K562 (cell line): ENCODE measurements around the gene CKMT1A. TPM values are rescaled to one million over a fixed set of nuclear protein-coding genes. Genes with fewer than 3 reads are reported as not detected.

Source experiments
- ELF2 ChIP-seq: fragments of 250-450 bp; sonication (Bioruptor Pico); IDR thresholded peaks from 2 replicates; pipeline ENCODE4 v1.5.0; 2021; ENCODE audit warnings: mild to moderate bottlenecking
- FIP1L1 ChIP-seq: fragments of 200-400 bp; formaldehyde crosslinking; IDR thresholded peaks from 2 replicates; pipeline ENCODE4 v1.6.1; 2018; ENCODE audit warnings: mild to moderate bottlenecking, low read depth, low read length; ENCODE audit not compliant: poor library complexity, severe bottlenecking
- HCFC1 ChIP-seq: IDR thresholded peaks from 2 replicates; pipeline ENCODE4 v1.6.1; 2012; ENCODE audit warnings: low read depth, low read length, improper control_type of control experiment
- HSF4 ChIP-seq: fragments of 250-450 bp; sonication (Bioruptor Pico); IDR thresholded peaks from 2 replicates; pipeline ENCODE4 v2.1.2; 2022; ENCODE audit warnings: mild to moderate bottlenecking, moderate library complexity, borderline replicate concordance
- MAFF ChIP-seq: IDR thresholded peaks from 2 replicates; pipeline ENCODE4 v1.6.1; 2012; ENCODE audit warnings: low read length, improper control_type of control experiment
- MAFG ChIP-seq: fragments of 450-650 bp; conservative IDR thresholded peaks from 2 replicates; pipeline ENCODE4 v1.6.1; 2016; ENCODE audit warnings: missing genetic modification characterization, missing compliant biosample characterization
- MAFK ChIP-seq: IDR thresholded peaks from 2 replicates; pipeline ENCODE4 v1.6.1; 2011; ENCODE audit warnings: low read length, improper control_type of control experiment
- MNT ChIP-seq, 2 experiments: fragments of 450-650 bp; conservative IDR thresholded peaks; 2 replicates each; pipeline ENCODE4 v1.6.1; 2017; ENCODE audit warnings: mild to moderate bottlenecking in 2 of 2, moderate library complexity in 2 of 2
- NFE2L1 ChIP-seq: fragments of 450-650 bp; IDR thresholded peaks from 2 replicates; pipeline ENCODE4 v1.6.1; 2016; ENCODE audit warnings: missing genetic modification characterization, low read depth, mild to moderate bottlenecking, missing compliant biosample characterization, moderate library complexity, borderline replicate concordance
- POLR2AphosphoS5 ChIP-seq: IDR thresholded peaks from 2 replicates; pipeline ENCODE4 v1.6.1; 2011; ENCODE audit warnings: mild to moderate bottlenecking, low read depth, low read length, moderate library complexity; ENCODE audit not compliant: control insufficient read depth, insufficient read depth
- THRAP3 ChIP-seq: fragments of 450-650 bp; IDR thresholded peaks from 2 replicates; pipeline ENCODE4 v1.6.1; 2016; ENCODE audit warnings: mild to moderate bottlenecking, inconsistent platforms, borderline replicate concordance
- ZFP1 ChIP-seq: fragments of 450-650 bp; formaldehyde crosslinking; IDR thresholded peaks from 2 replicates; pipeline ENCODE4 v1.4.0; 2020; ENCODE audit warnings: mild to moderate bottlenecking, mixed read lengths
- ZNF316 ChIP-seq: fragments of 450-650 bp; IDR thresholded peaks from 2 replicates; pipeline ENCODE4 v1.6.1; 2016
- ZNF384 ChIP-seq: IDR thresholded peaks from 2 replicates; pipeline ENCODE4 v1.6.1; 2012; ENCODE audit warnings: low read depth, low read length, improper control_type of control experiment
- polyA plus RNA-seq, 8 experiments: library from polyadenylated mRNA; depleted of rRNA in 4 of 8; stranded (reverse) in 5 of 8; unstranded in 3 of 8; fragments of >200 nt; fragmentation: Nextera tagmentation in 2 of 8; fragmentation: Illumina TruSeq in 1 of 8; extraction: Ambion mirVana in 2 of 8; extraction: Trizol in 1 of 8; gene quantifications; 2 replicates each; pipeline versions ENCODE4 v1.2.1 to v1.2.3, GENCODE V29; 2011 to 2014; ENCODE audit warnings: inconsistent platforms in 1 of 8, missing spikeins in 1 of 8
- total RNA-seq, 7 experiments: library from RNA; depleted of rRNA in 6 of 7; stranded (reverse); fragments of >200 nt in 6 of 7; fragmentation: Illumina TruSeq in 2 of 7; extraction: Trizol in 2 of 7; gene quantifications; 2 replicates each; pipeline versions ENCODE4 v1.2.1 to v1.2.3, GENCODE V29; 2011 to 2021; ENCODE audit warnings: low replicate concordance in 1 of 7
- TF ChIP-seq, protein P1 (sequence below), 2 experiments: fragments of 450-650 bp in 1 of 2; sonication (generic) in 1 of 2; formaldehyde crosslinking in 1 of 2; IDR thresholded peaks; 2 replicates each; pipeline versions ENCODE4 v1.7.1 to v1.9.0; 2016 to 2022; ENCODE audit warnings: inconsistent platforms in 1 of 2, mild to moderate bottlenecking in 1 of 2, missing genetic modification reagents in 1 of 2

Gene CKMT1A
- total and polyA plus RNA-seq, 9 of the 15 experiments (the other 6 are each of a cell fraction or from before 2014, with no cell fraction given) = 3.6 to 13.5 (median 7.7) TPM

GRCh38 chr15:43702701-43703424 is 9.2 kb downstream of the CKMT1A start (continued):
- TF ChIP-seq THRAP3 (no peak), MNT (conservative IDR thresholded peaks at IDR 0.05) (no peak), ELF2 (no peak), MAFF (peak; percentile 75), ZFP1 (no peak), HSF4 (CRISPR knock-in tag) (no peak), ZNF316 (peak; percentile 89), MAFK (peak; percentile 65), POLR2AphosphoS5 (no peak), NFE2L1 (no peak), FIP1L1 (no peak), MAFG (peak; percentile 81), HCFC1 (no peak), ZNF384 (no peak)
- TF ChIP-seq, protein P1, sequence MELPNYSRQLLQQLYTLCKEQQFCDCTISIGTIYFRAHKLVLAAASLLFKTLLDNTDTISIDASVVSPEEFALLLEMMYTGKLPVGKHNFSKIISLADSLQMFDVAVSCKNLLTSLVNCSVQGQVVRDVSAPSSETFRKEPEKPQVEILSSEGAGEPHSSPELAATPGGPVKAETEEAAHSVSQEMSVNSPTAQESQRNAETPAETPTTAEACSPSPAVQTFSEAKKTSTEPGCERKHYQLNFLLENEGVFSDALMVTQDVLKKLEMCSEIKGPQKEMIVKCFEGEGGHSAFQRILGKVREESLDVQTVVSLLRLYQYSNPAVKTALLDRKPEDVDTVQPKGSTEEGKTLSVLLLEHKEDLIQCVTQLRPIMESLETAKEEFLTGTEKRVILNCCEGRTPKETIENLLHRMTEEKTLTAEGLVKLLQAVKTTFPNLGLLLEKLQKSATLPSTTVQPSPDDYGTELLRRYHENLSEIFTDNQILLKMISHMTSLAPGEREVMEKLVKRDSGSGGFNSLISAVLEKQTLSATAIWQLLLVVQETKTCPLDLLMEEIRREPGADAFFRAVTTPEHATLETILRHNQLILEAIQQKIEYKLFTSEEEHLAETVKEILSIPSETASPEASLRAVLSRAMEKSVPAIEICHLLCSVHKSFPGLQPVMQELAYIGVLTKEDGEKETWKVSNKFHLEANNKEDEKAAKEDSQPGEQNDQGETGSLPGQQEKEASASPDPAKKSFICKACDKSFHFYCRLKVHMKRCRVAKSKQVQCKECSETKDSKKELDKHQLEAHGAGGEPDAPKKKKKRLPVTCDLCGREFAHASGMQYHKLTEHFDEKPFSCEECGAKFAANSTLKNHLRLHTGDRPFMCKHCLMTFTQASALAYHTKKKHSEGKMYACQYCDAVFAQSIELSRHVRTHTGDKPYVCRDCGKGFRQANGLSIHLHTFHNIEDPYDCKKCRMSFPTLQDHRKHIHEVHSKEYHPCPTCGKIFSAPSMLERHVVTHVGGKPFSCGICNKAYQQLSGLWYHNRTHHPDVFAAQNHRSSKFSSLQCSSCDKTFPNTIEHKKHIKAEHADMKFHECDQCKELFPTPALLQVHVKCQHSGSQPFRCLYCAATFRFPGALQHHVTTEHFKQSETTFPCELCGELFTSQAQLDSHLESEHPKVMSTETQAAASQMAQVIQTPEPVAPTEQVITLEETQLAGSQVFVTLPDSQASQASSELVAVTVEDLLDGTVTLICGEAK (IDR thresholded peaks at IDR 0.05) = no peak
- TF ChIP-seq, protein P1 (CRISPR knock-in tag; IDR thresholded peaks at IDR 0.05) = no peak
